HG03280 (cell line): ENCODE data around the gene ZG16B.

Source experiments
- ATAC-seq: cut with Tn5 transposase; IDR thresholded peaks from one replicate; pipeline ENCODE4 v1.9.1; 2021; ENCODE audit warnings: mild to moderate bottlenecking, moderate library complexity; ENCODE audit not compliant: unreplicated experiment

The ZG16B gene

DNA sequence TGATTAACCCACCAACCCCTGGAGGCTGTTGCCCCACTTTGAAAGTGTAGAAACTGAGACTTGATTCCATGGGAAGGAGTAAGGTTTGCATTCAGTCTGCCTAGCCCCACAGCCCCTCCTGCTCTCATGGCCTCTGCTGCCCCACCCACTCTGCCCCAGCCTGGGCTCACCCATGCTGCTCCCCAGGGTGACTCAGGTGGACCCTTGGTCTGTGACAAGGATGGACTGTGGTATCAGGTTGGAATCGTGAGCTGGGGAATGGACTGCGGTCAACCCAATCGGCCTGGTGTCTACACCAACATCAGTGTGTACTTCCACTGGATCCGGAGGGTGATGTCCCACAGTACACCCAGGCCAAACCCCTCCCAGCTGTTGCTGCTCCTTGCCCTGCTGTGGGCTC lies 25.4 kb upstream of the ZG16B start:
- ATAC-seq: no peak

DNA sequence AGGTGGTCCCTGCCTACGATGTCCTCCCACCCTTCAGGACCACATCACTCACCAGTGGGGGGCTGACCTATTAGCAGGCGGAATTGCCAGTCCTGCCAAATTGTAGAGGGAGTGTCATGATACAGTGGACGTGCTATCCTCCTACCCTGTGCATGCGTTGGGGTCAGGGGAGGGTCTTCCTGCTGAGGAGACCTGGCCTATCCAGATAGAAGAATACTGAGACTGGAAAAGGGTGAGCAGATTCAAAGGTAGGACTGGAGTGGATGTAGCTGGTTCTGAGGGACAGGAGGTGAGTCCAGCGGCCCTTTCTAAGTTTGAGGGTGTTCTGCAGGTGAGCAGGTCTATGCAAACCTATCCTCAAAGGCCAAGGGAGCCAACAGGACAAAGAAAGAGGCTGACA lies 23.8 kb upstream of the ZG16B start:
- no peak for ATAC-seq

DNA sequence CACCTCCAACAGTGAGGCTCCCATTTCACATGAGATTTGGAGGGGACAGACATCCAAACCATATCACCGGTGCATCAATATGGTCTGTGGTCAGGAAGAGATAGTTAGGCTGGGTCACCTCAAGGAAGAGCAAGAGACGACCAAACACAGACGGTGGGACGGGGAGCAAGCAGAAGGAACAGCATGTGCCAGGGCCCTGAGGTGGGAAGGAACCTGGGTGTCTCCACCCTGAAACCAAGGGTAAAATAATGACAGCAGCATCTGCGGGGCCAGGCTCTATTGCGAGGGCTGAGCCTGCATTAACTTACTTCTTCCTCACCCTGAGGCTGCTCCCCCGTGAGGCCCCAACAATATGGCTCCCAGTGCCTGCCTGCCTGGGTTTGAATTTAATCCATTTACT lies 21.9 kb upstream of the ZG16B start:
- no peak for ATAC-seq

DNA sequence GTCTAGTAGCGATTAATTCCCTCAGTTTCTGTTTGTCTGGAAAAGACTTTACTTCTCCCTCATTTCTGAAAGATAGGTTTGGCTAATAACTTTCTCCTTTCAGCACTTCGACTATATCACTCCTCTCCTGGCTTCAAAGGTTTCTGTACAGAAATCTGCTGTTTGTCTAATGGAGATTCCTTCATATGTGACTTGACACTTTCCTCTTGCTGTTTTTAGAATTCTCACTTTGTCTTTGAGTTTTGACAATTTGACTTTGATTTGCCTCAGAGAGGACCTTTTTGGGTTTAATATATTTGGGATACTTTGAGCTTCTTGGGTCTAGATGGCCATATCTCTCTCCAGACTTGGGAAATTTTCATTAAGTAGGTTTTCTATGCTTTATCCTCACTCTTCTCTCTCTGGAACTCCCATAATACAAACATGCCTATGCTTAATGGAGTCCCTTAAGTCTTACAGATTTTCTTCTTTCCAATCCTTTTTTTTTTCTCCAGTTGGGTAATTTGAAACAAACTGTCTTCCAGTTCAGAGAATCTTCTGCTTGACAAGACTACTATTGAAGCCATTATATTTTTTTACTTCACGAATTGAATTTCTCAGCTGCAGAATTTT lies 20.8 kb upstream of the ZG16B start:
- ATAC-seq: no peak

DNA sequence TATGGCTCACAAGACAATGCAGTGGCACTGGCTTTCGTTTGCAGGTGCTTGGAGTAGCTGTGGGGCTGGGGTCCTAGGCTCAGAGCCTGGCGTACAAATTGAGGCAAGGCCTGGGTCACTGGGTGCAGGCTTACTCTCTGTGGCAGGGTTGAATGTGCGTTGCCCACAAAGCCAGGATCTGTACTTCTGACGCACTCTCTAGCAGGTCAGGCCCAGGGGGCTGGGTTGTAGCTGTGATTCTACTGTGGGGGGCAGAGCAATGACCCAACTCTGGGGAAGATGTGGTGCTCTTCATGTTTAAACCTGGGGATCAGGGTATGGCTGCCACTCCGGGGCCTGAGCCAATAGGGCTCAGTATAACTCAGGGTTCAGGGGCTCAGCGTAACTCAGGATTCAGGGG lies 19.5 kb upstream of the ZG16B start:
- no peak for ATAC-seq

DNA sequence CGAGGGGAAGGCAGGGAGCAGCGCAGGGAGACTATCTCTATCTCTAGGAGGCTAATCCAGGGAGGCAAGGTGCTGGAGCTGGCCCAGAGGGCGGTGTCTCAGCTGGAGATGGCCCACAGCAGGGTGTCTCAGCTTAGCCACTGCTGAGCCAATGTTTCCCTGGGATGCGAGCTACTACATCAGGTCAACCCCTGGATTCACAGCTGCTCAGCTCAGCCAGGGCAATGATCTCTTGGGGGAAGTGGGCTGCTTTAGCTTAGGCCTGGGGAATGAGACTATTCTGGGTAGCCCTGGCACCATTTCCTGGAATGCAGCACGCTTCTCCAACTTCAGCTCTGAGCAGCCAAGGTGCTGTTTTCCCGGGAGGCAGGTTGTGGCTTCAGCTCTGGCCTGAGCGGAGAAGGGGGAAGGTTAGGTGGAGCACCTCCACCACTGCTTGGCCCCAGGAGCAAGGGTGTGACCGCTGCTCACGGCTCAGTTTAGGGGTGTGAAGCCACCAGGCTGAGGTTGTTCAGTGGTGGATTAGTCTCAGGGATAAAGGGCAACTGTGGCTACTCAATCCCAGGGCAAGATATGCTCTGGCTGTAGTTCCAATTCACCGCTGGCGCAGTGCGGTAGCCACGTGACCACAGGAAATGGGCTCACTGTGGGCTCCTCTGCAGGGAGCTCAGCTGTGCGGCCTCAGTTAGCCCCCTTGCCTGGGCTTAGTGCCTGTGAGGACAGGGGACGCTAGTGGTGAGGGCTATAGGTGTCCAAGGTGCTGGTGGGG lies 18.2 kb upstream of the ZG16B start:
- ATAC-seq: no peak

DNA sequence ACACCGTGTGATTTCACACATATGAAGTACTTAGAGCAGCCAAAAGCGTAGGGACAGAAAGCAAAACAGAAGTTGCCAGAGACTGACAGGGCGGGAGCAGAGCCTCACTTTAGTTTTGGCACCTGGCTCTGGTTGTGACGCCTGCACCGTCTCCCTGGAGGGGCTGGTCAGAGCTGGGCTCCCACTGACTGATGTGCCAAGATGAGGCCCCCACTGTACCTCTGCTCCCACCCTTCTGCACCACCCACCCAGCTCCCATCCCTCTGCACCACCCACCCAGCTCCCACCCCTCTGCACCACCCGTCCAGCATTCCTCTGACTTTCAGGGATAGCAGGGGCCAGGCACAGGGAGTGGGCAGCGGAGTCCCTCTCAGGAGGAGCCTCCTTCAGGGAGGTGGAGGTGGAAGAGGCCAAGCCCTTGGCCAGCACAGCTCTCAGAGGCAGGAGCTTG lies 16.3 kb upstream of the ZG16B start:
- no peak for ATAC-seq

DNA sequence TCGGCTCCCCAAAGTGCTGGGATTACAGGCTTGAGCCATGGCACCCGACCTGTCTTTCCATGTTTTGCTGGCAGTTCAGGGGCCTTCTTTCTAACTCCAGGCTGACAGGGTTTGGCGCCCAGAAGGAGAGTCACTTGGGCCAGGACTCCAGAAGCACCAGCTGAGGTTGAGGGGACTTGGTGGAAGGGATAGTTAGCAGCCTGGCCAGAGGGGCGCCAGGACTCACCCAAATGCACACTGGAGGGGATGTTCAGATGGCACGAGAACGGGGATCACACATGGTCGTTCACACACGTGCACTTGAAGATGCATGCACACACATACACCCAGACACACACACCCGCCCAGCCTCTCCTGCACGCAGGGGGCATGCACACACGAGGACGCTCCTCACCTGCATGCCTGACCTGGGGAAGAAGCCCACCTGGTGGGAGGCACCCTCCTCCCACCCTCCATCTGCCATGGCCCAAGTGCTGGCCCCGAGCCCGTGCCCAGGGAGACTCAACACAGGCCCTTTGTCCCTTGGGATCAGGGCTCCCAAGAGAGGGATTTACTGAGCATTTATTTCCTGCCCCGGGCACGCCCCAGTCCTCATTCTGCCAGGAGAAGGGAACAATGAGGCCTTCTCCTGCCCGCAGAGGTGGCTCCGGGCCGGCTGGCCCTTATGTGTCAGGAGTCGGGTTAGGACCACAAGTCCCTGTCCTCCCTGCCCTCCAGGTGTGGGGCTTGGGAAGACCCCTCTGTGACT lies 15.4 kb upstream of the ZG16B start:
- ATAC-seq: no peak

DNA sequence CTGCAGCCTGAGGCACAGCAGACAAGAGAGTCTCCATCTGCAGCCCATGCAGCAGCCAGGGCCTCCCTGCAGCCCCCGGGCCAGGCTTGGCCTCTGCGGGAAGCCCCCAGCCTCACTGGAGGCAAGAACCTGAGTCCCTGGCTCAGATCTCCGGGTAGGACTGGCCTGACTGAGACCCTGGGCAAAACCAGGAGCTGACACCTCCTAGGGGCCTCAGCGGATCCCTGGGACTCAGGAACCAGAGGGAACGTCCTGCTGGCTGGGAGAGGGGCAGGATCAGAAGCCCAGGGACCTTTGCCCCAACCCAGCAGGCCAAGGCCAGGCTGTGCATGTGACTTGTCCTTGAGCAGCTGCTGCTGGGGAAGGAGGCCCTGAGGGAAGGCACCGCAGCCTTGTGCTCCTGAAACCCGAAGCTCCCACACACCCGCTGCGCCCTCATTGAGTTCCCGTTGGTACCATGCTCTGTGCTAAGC lies 14.8 kb upstream of the ZG16B start:
- ATAC-seq: no peak

DNA sequence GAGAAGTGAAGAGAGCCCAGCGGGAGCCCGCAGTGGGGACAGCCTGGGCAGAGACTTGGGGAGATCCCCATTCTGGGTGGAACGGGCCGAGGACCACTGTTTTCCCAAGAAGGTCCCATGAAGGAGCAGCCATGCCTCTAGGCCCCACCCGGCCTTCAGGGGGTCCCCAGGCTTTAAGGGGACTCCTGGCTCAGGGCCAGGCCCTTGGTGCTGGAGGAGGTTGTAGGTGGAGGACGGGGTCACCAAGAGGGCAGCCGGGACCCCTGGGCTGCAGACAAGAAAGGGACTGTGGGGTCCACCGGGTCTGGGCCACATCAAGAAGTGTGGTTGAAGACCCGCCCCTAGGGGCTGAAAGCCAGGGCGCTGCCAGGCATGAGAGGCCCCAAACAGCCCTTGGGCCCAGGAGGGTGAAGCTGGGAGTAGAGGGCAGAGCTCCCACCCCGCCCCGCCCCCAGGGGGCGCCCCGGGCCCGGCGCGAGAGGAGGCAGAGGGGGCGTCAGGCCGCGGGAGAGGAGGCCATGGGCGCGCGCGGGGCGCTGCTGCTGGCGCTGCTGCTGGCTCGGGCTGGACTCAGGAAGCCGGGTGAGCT lies 13.3 kb upstream of the ZG16B start, which contains the start of gene PRSS21:
PRSS21 (plus strand) TSS at position 487 of the 589 bp plus-strand sequence; CDS start at position 519, 32 bp downstream.
- ATAC-seq: no peak

DNA sequence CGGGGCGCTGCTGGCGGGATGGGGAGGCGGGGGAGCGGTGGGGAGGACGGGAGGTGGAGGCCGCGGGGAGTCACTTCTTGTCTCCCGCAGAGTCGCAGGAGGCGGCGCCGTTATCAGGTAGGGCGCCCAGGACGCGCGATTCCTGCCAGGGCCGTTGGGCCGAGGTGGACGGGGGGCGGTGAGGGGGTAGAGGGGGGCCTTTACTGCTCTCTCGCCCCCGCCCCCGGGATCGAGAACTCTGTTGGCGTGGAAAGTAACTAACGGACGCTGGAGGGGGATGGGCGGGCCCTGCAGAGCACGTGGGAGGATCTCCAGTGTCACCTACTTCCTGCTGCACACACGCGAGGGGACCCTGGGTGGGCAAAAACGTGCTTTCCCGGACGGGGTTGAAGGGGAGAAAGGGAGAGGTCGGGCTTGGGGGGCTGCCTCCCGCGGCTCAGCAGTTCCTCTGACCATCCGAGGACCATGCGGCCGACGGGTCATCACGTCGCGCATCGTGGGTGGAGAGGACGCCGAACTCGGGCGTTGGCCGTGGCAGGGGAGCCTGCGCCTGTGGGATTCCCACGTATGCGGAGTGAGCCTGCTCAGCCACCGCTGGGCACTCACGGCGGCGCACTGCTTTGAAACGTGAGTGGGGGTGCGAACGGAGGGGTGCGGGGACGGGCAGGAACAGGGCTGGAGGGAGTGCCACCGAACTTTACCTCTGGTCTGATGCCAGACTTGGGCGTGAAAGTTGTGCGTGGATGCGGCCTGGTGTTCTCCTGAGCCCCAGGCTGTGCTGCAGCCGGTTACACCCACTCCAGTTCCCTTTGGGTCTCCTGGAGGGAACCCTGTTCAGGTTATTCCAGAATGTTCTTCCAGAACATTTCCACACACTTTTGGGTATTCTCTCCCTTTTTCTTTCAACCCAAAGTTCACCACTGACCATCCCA lies 12.5 kb upstream of the ZG16B start:
- no peak for ATAC-seq

DNA sequence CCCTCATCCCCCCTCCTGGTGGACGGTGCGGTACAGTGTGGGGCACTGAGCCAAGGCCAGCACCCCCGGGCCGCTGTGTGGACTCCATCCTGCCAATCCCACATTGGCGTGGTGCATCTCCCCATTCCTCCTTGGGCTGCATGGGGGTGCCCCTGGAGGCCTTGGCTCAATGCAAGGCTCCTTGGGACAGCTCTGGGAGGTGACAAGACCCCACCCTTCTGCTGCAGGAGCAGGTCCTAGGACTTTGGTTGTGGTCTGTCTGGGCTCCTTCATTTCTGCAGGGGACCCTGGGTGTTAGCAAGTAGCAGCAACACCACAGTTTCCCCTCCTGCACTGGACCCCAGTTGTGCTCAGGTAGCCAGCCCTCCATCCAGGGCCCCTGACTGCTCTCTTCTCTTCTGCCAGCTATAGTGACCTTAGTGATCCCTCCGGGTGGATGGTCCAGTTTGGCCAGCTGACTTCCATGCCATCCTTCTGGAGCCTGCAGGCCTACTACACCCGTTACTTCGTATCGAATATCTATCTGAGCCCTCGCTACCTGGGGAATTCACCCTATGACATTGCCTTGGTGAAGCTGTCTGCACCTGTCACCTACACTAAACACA lies 11.7 kb upstream of the ZG16B start:
- no peak for ATAC-seq

DNA sequence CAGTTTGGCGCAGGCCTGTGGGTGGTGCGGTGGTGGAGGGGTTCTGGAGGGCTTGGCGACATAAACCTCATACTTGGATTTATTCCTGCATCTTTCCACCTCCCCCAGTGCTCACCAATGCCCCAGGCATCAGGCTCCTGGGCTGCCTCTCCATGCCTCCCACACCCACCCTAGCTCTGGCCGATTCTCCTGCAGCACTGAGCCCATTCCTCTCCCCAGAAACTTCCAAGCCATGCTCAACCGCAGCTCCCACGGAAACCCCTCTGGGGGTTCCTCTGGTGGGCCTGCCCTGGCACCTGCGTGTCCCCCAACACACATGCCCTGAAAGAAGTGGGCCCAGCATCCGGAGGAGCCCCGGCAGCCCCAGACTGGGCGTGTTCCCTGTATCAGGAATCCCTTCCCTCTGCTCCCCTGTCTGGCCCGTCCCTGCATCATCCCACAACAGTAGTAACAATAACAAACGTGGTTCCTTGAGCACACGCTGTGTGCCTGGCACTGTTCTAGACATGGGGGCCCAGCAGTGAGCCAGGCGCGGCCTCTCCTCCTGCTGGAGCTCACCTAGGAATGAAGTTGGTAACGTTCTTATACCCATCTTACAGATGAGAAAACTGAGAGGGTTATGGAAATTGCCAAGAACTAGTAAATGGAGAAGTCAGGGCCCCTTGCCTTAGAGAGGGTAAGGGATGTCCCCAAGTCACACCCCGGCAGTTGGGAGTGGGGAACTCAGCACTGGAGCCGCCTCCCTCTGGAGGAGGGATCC lies 10.7 kb upstream of the ZG16B start:
- no peak for ATAC-seq

DNA sequence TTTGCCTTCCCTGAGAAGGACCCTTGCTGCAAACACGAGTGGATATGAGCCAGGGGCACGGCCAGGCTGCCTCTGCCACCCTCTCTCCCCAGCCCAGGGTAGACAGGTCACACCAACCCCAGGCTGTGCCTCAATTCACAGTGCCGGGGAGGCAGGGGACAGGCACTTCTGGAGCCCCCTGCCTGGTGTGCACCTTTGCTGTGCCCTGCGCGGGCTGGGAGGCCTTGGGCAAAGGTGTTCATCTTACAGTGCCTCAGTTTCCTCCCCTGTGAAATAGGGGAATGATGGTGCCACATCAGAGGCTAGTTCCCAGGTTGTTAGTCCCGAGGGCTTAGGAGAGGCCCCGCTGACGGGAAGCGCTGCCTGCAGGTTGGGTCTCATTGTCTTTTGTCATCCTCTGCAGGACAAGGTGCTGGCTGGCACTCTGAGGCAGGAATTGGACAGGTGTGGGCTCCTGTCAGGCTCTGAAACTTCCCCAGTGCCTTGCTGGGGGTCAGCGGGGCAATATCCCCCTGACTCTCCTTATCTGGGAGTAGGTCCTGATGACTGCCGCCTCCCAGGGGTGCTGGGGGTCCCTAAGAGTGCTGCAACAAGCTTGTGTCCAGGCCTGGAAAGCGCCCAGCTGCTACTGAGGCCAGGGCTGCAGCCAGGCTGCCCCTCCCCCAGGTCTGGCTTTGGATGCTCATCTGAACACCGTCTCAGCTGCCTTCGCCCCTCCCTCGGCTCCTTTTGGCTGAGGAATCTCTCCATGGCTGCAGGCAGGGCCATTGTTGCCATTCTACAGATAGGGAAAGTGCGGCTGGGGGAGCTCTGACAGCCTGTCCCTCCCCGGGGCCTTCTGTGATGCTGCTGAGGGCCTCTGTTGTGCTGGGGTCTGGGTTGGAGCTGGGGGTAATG lies 9.9 kb upstream of the ZG16B start:
- ATAC-seq: no peak

DNA sequence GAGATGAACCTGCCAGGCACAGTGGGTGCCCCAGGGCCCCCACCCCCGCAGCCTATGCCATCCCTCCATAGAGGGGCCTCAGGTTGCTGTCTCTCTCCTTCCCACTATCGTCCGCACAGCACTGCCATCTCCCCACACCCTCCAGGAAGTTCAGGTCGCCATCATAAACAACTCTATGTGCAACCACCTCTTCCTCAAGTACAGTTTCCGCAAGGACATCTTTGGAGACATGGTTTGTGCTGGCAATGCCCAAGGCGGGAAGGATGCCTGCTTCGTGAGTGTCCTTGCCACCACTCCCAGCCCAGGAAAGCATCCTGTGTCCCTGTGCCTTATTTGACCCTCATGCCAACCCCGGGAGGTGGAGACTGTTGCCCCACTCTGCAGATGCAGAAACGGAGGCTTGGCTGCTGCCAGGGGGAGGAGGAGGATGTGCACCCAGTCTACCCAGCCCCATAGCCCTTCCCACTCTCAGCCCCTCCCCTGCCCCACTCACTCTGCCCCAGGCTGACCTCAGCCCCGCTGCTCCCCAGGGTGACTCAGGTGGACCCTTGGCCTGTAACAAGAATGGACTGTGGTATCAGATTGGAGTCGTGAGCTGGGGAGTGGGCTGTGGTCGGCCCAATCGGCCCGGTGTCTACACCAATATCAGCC lies 9.1 kb upstream of the ZG16B start:
- no peak for ATAC-seq

DNA sequence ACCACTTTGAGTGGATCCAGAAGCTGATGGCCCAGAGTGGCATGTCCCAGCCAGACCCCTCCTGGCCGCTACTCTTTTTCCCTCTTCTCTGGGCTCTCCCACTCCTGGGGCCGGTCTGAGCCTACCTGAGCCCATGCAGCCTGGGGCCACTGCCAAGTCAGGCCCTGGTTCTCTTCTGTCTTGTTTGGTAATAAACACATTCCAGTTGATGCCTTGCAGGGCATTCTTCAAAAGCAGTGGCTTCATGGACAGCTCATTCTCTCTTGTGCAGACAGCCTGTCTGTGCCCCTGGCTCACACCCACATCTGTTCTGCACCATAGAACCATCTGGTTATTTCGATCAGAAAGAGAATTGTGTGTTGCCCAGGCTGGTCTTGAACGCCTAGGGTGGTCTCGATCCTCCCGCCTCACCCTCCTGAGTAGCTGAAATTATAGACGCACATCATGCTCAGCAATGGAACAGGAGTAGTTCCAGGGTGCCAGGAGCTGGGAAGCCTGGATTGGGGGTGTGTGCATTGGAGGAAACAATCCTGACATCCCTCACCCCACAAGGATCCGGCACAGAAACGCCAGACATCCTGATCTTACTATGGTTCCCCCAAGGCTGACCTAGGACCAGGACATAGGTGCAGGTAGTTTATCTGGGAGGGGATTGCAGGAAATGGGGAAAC lies 8.5 kb upstream of the ZG16B start:
- no peak for ATAC-seq

DNA sequence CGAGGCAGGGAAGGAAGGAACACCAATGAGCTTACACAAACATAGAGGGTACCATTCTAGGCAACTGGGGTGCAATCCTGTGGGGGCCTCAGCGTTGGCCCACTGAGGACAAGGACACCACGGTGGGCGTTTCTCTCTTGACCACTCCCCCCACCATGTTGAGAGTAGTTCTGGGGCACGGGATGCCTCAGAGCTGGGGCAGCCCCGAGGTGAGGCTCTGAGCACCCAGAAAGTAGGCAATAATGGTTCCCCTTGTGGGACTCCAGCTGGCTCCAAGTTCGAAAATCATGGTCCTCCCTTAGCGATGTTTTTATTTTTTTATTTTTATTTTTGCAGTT lies 8.0 kb upstream of the ZG16B start:
- ATAC-seq: no peak
